ENCODE data around the gene PRR29. TPM values are rescaled to one million over a fixed set of nuclear protein-coding genes. Genes with fewer than 3 reads are reported as not detected.

The PRR29 gene
- total RNA-seq, 4 donors from 2014 or later: 0.13 TPM; not detected in 3

- Histone ChIP-seq H3K27ac (no peak overlapping the region), H3K4me3 (no peak overlapping the region), H3K4me1 (no peaks in the 10 kb centered on the region), H3K36me3 (no peaks in the 10 kb centered on the region), H3K27me3 (no peaks in the 10 kb centered on the region), H3K9me3 (no peaks in the 10 kb centered on the region)
- intact Hi-C loops (cut with DNase I; ENCODE audit: low total_unique reads) (no loop called here), in situ Hi-C loops (cut with MboI; ENCODE audit: low sequenced_read_pairs in 4 of 4) (loop anchor here in 2 of 4 donors (10.0 to 25.0 kb wide), 2 partner anchors 98 to 250 kb away; partner anchors contain the start of gene ERN1 (in 1 of the 2))
- TF ChIP-seq CTCF (IDR thresholded peaks at IDR 0.05 in 4 of 5, conservative IDR thresholded peaks at IDR 0.05 in 1 of 5): no peak
- no peak for TF ChIP-seq POLR2A (IDR thresholded peaks at IDR 0.05)
- ATAC-seq (no peak), DNase-seq (no peak)
Observed at GRCh38 chr17:64037180-64037579, 39.0 kb downstream of the PRR29 start.

DNA sequence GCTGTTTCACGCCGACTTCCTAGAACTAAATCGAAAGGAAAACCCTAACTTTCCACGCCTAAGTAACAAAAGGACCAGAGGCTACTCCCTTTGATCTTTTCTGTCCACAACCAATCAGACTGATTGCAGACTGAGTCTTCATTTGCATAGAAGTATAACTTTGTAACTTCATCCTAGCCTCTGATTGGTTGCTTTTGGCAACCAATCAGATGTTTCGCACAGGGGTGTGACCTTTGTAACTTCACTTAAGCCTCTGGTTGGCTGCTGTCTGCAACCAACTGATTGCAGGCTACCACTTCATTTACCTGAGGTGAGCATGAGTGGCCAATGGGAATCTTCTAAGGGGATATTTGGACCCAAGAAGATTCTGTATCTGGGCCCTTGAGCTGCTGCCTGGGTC is 39.7 kb downstream of the PRR29 start:
- H3K27ac ChIP-seq: no peak overlapping the region
- intact Hi-C loops (cut with DNase I; ENCODE audit: low total_unique reads) (no loop called here), in situ Hi-C loops (cut with MboI; ENCODE audit: low sequenced_read_pairs in 4 of 4) (loop anchor here in 2 of 4 donors (10.0 to 25.0 kb wide), 2 partner anchors 97 to 249 kb away; partner anchors contain the start of gene ERN1 (in 1 of the 2))
- no peak for DNase-seq
- TF ChIP-seq CTCF (IDR thresholded peaks at IDR 0.05 in 4 of 5, conservative IDR thresholded peaks at IDR 0.05 in 1 of 5) (no peak), POLR2A (IDR thresholded peaks at IDR 0.05) (no peak)
- no peaks in the 10 kb centered on the region for H3K4me1 ChIP-seq
- ATAC-seq: no peak
- no peaks in the 10 kb centered on the region for H3K27me3 ChIP-seq
- H3K9me3 ChIP-seq: no peaks in the 10 kb centered on the region
- no peaks in the 10 kb centered on the region for H3K36me3 ChIP-seq
- no peak overlapping the region for H3K4me3 ChIP-seq

GRCh38 chr17:64038331-64039105 is 40.4 kb downstream of the PRR29 start:
- no peaks in the 10 kb centered on the region for H3K9me3 ChIP-seq
- in situ Hi-C loops (cut with MboI; ENCODE audit: low sequenced_read_pairs in 4 of 4) (loop anchor here in 2 of 4 donors (10.0 to 25.0 kb wide), 2 partner anchors 96 to 249 kb away; partner anchors contain the start of gene ERN1 (in 1 of the 2)), intact Hi-C loops (cut with DNase I; ENCODE audit: low total_unique reads) (no loop called here)
- no peak for TF ChIP-seq CTCF (IDR thresholded peaks at IDR 0.05 in 4 of 5, conservative IDR thresholded peaks at IDR 0.05 in 1 of 5)
- TF ChIP-seq POLR2A (IDR thresholded peaks at IDR 0.05): no peak
- no peak overlapping the region for H3K4me3 ChIP-seq
- peaks cover 0 to 2% of the 10 kb centered on the region in 2 donors for H3K36me3 ChIP-seq
- H3K27ac ChIP-seq: no peak overlapping the region
- no peaks in the 10 kb centered on the region for H3K27me3 ChIP-seq
- ATAC-seq: no peak
- no peak for DNase-seq
- no peaks in the 10 kb centered on the region for H3K4me1 ChIP-seq

DNA sequence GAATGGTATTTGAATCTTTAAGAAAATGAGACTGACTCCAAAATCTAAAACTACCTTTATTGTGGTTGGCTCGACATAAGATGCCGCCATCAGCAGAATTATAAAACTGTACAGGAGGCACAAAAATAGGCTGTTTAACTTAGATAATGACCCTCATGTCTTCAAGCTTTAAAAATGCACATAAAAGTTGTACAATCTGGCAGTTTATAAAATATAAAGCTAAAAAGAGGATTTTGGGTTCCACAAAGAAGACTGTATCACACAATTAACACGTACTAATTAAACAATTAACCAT is 40.9 kb downstream of the PRR29 start:
- Histone ChIP-seq H3K4me1 (no peaks in the 10 kb centered on the region), H3K4me3 (no peak overlapping the region), H3K9me3 (no peaks in the 10 kb centered on the region), H3K27me3 (no peaks in the 10 kb centered on the region), H3K36me3 (peaks cover 0 to 7% of the 10 kb centered on the region in 2 donors), H3K27ac (no peak overlapping the region)
- DNase-seq (no peak), ATAC-seq (no peak)
- intact Hi-C loops (cut with DNase I; ENCODE audit: low total_unique reads): no loop called here
- TF ChIP-seq CTCF (IDR thresholded peaks at IDR 0.05 in 4 of 5, conservative IDR thresholded peaks at IDR 0.05 in 1 of 5) (no peak), POLR2A (IDR thresholded peaks at IDR 0.05) (no peak)
- in situ Hi-C loops (cut with MboI; ENCODE audit: low sequenced_read_pairs in 4 of 4): loop anchor here in 2 of 4 donors (10.0 to 25.0 kb wide), 2 partner anchors 96 to 248 kb away; partner anchors contain the start of gene ERN1 (in 1 of the 2)
